ENCODE measurements around the gene CDKAL1. TPM values are rescaled to one million over a fixed set of nuclear protein-coding genes. Genes with fewer than 3 reads are reported as not detected.

The CDKAL1 gene
- total and polyA plus RNA-seq, 9 of the 15 experiments (the other 6 are each of a cell fraction or from before 2014, with no cell fraction given), result 11.2 to 36.3 (median 20.1) TPM

- TF ChIP-seq ARID1B (IDR thresholded peaks at IDR 0.05) (peak; percentile 42), ETV6 (IDR thresholded peaks at IDR 0.05; ENCODE audit: borderline replicate concordance in 1 of 2, low read depth in 2 of 2, low read length in 1 of 2) (no peak), ETV6 (CRISPR knock-in tag; IDR thresholded peaks at IDR 0.05; ENCODE audit: borderline replicate concordance) (no peak), RCOR1 (IDR thresholded peaks at IDR 0.05; ENCODE audit: borderline replicate concordance in 1 of 2, low read depth in 2 of 2, low read length in 2 of 2) (peak in 1 of 2 experiments; percentile 50; a peak in 1 of 4 replicates), HMBOX1 (IDR thresholded peaks at IDR 0.05) (peak; percentile 88), TCF3 (CRISPR knock-in tag; IDR thresholded peaks at IDR 0.05) (0 out of 2 replicates have a peak, but pooled peaks have one; percentile 14), SP1 (CRISPR knock-in tag; IDR thresholded peaks at IDR 0.05) (no peak)
These were observed 135.5 kb downstream of the CDKAL1 start (continued) for GRCh38 chr6:20669571-20670314.

GRCh38 chr6:20670750-20671149 lies 136.5 kb downstream of the CDKAL1 start:
- no TSS peak for BruUV-seq (replicated peaks)
- intact Hi-C loops (cut with micrococcal nuclease), result no loop called here

More at GRCh38 chr6:20670750-20671149, 136.5 kb downstream of the CDKAL1 start:
- in situ Hi-C loops (cut with MboI), result no loop called here
- H3K4me1 ChIP-seq (replicated peaks in 1 of 2; ENCODE audit: control insufficient read depth in 2 of 2, insufficient read depth in 2 of 2, low read length in 2 of 2), result peaks cover 0 to 6% of the 10 kb centered on the region in 2 experiments; a peak in 2 of 5 replicates
- H4K20me1 ChIP-seq (replicated peaks; ENCODE audit: control insufficient read depth, insufficient read depth, low read length), result no peaks in the 10 kb centered on the region; the same call in 1 of the 2 replicates
- FAIRE-seq (no peak), DNase-seq (ENCODE audit: extremely low read depth in 1 of 4, low spot score in 3 of 4) (no peak), ATAC-seq (no peak)
- H3K4me2 ChIP-seq (ENCODE audit: insufficient read depth, low read length), result no peak overlapping the region
- H3K36me3 ChIP-seq (ENCODE audit: control insufficient read depth, insufficient read depth, low read length), result no peaks in the 10 kb centered on the region
- H3K79me2 ChIP-seq (ENCODE audit: control insufficient read depth, insufficient read depth, low read length), result no peaks in the 10 kb centered on the region; the same call in 2 of the 3 replicates
- CTCF ChIA-PET (ENCODE audit: low intra/inter-chr PET ratio), result no interaction called here
- H3K9me3 ChIP-seq (replicated peaks; ENCODE audit: control insufficient read depth, insufficient read depth, low read depth, low read length), result no peaks in the 10 kb centered on the region
- H3K9me1 ChIP-seq (ENCODE audit: control insufficient read depth, insufficient read depth, low read length), result no peaks in the 10 kb centered on the region
- TF ChIP-seq, protein P1, sequence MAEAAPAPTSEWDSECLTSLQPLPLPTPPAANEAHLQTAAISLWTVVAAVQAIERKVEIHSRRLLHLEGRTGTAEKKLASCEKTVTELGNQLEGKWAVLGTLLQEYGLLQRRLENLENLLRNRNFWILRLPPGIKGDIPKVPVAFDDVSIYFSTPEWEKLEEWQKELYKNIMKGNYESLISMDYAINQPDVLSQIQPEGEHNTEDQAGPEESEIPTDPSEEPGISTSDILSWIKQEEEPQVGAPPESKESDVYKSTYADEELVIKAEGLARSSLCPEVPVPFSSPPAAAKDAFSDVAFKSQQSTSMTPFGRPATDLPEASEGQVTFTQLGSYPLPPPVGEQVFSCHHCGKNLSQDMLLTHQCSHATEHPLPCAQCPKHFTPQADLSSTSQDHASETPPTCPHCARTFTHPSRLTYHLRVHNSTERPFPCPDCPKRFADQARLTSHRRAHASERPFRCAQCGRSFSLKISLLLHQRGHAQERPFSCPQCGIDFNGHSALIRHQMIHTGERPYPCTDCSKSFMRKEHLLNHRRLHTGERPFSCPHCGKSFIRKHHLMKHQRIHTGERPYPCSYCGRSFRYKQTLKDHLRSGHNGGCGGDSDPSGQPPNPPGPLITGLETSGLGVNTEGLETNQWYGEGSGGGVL (CRISPR knock-in tag; IDR thresholded peaks at IDR 0.05), result no peak
- no peak for TF ChIP-seq ZC3H8 (IDR thresholded peaks at IDR 0.05)
- TF ChIP-seq CLOCK (CRISPR knock-in tag; IDR thresholded peaks at IDR 0.05; ENCODE audit: borderline replicate concordance), result no peak
- TF ChIP-seq CTBP1 (IDR thresholded peaks at IDR 0.05; ENCODE audit: borderline replicate concordance), result no peak
- no peak for TF ChIP-seq TGIF2 (CRISPR knock-in tag; IDR thresholded peaks at IDR 0.05)
- TF ChIP-seq ZNF174 (CRISPR knock-in tag; IDR thresholded peaks at IDR 0.05), result no peak
- no peak for TF ChIP-seq HDGF (IDR thresholded peaks at IDR 0.05)
- H2AFZ ChIP-seq (ENCODE audit: low read depth, low read length), result no peak overlapping the region
- 74% methylated on average over 2 of the region's 2 CpGs for WGBS (ENCODE audit: insufficient coverage, low coverage, missing lambda C conversion rate)
- H3K27me3 ChIP-seq (ENCODE audit: control insufficient read depth in 2 of 2, insufficient read depth in 2 of 2, low read length in 2 of 2), result no peaks in the 10 kb centered on the region
- H3K27ac ChIP-seq (ENCODE audit: extremely low read depth, low read depth, low read length), result no peak overlapping the region
- POLR2A ChIA-PET, result no interaction called here
- H3K4me3 ChIP-seq, result no peak overlapping the region
- no peak overlapping the region for H3K9ac ChIP-seq (ENCODE audit: insufficient read depth in 1 of 2, low read depth in 2 of 2, low read length in 2 of 2)

All from K562 (cell line).